Measurements from ENCODE around the gene RICTOR. TPM values are rescaled to one million over a fixed set of nuclear protein-coding genes. Genes with fewer than 3 reads are reported as not detected.

RICTOR gene
- total RNA-seq, 1 donor from 2014 or later = 42.2 TPM

GRCh38 chr5:39063037-39063436 lies 11.2 kb downstream of the RICTOR start:
- no peaks in the 10 kb centered on the region for H3K27me3 Mint-ChIP-seq
- no peak overlapping the region for H3K4me3 Mint-ChIP-seq (ENCODE audit: low read depth)
- H3K27ac Mint-ChIP-seq = no peak overlapping the region
- TF ChIP-seq CTCF (IDR thresholded peaks at IDR 0.05; ENCODE audit: unreplicated experiment) = no peak
- peaks cover 15% of the 10 kb centered on the region for H3K4me1 Mint-ChIP-seq (ENCODE audit: low read depth)
- DNase-seq (ENCODE audit: low spot score, unreplicated experiment) = no peak
- H3K36me3 Mint-ChIP-seq (ENCODE audit: insufficient read depth) = peaks cover 23% of the 10 kb centered on the region
- peaks cover 12% of the 10 kb centered on the region for H3K9me3 Mint-ChIP-seq (ENCODE audit: low read depth)

- Mint-ChIP-seq H3K36me3 (ENCODE audit: insufficient read depth) (peaks cover 20% of the 10 kb centered on the region), H3K9me3 (ENCODE audit: low read depth) (peaks cover 9% of the 10 kb centered on the region), H3K27ac (no peak overlapping the region), H3K4me1 (ENCODE audit: low read depth) (peaks cover 15% of the 10 kb centered on the region), H3K4me3 (ENCODE audit: low read depth) (no peak overlapping the region), H3K27me3 (no peaks in the 10 kb centered on the region)
- no peak for TF ChIP-seq CTCF (IDR thresholded peaks at IDR 0.05; ENCODE audit: unreplicated experiment)
- DNase-seq (ENCODE audit: low spot score, unreplicated experiment) = no peak
Observed at GRCh38 chr5:39062530-39062929, 11.7 kb downstream of the RICTOR start.

- no peak for TF ChIP-seq CTCF (IDR thresholded peaks at IDR 0.05; ENCODE audit: unreplicated experiment)
- H3K4me1 Mint-ChIP-seq (ENCODE audit: low read depth) = peaks cover 15% of the 10 kb centered on the region
- peaks cover 6% of the 10 kb centered on the region for H3K9me3 Mint-ChIP-seq (ENCODE audit: low read depth)
- H3K27me3 Mint-ChIP-seq = no peaks in the 10 kb centered on the region
- H3K4me3 Mint-ChIP-seq (ENCODE audit: low read depth) = no peak overlapping the region
- peaks cover 16% of the 10 kb centered on the region for H3K36me3 Mint-ChIP-seq (ENCODE audit: insufficient read depth)
- no peak for DNase-seq (ENCODE audit: low spot score, unreplicated experiment)
- no peak overlapping the region for H3K27ac Mint-ChIP-seq
Observed at GRCh38 chr5:39062104-39062503, 12.1 kb downstream of the RICTOR start.

GRCh38 chr5:39059064-39059463 lies 15.1 kb downstream of the RICTOR start:
- no peaks in the 10 kb centered on the region for H3K36me3 Mint-ChIP-seq (ENCODE audit: insufficient read depth)
- no peaks in the 10 kb centered on the region for H3K27me3 Mint-ChIP-seq
- no peaks in the 10 kb centered on the region for H3K9me3 Mint-ChIP-seq (ENCODE audit: low read depth)
- TF ChIP-seq CTCF (IDR thresholded peaks at IDR 0.05; ENCODE audit: unreplicated experiment) = no peak
- no peak overlapping the region for H3K4me3 Mint-ChIP-seq (ENCODE audit: low read depth)
- H3K27ac Mint-ChIP-seq = no peak overlapping the region
- no peak for DNase-seq (ENCODE audit: low spot score, unreplicated experiment)
- peaks cover 27% of the 10 kb centered on the region for H3K4me1 Mint-ChIP-seq (ENCODE audit: low read depth)

- no peak for DNase-seq (ENCODE audit: low spot score, unreplicated experiment)
- H3K4me3 Mint-ChIP-seq (ENCODE audit: low read depth) = no peak overlapping the region
- H3K4me1 Mint-ChIP-seq (ENCODE audit: low read depth) = peaks cover 25% of the 10 kb centered on the region
- no peaks in the 10 kb centered on the region for H3K36me3 Mint-ChIP-seq (ENCODE audit: insufficient read depth)
- H3K9me3 Mint-ChIP-seq (ENCODE audit: low read depth) = no peaks in the 10 kb centered on the region
- H3K27me3 Mint-ChIP-seq = no peaks in the 10 kb centered on the region
- H3K27ac Mint-ChIP-seq = no peak overlapping the region
- no peak for TF ChIP-seq CTCF (IDR thresholded peaks at IDR 0.05; ENCODE audit: unreplicated experiment)
Observed at GRCh38 chr5:39058178-39058921, 15.8 kb downstream of the RICTOR start.

Measured in progenitor cell of endocrine pancreas (in vitro differentiated cells).